HepG2 (cell line): ENCODE data around the gene EEF1A2. TPM values are rescaled to one million over a fixed set of nuclear protein-coding genes. Genes with fewer than 3 reads are reported as not detected.

Source experiments
- ATAC-seq: fragments of 200-7000 bp; cut with Tn5 transposase; 3 replicates; pipeline ENCODE4 v1.9.1; 2020; ENCODE audit warnings: mild to moderate bottlenecking, moderate library complexity
- BruUV-seq: library from RNA; stranded (reverse); fragments of 400-500 nt; replicated peaks from 2 replicates; lab custom pipeline; 2021; lab: Mats Ljungman, UMichigan
- CTCF ChIA-PET: fragments of 300-600 bp; formaldehyde crosslinking; extraction: SDS; loops from one replicate; lab custom pipeline; 2021; ENCODE audit warnings: low total read pairs, inconsistent platforms, low intra/inter-chr PET ratio; lab: Yijun Ruan, JAX
- POLR2A ChIA-PET: fragments of 350-600 bp; sonication (Branson Sonifier 250); formaldehyde crosslinking; loops from one replicate; lab custom pipeline; 2020; ENCODE audit warnings: antibody characterized with exemption, inconsistent platforms; lab: Yijun Ruan, JAX
- DNase-seq: peaks from one replicate; pipeline ENCODE4 v3.0.0-alpha.2; 2015; ENCODE audit warnings: low spot score
- FAIRE-seq: peaks from 3 replicates; lab custom pipeline; 2011; peaks lifted over from hg19 to GRCh38; lab: Jason Lieb, UNC
- H2AFZ ChIP-seq: one replicate; pipeline ENCODE4 v1.6.1; 2011; ENCODE audit warnings: low read length, inconsistent platforms
- H3K27ac ChIP-seq: fragments of 300-600 bp; 3 replicates; pipeline ENCODE4 v1.8.0; 2011; ENCODE audit warnings: mixed run types, mild to moderate bottlenecking, mixed read lengths, low read length, inconsistent platforms; ENCODE audit not compliant: insufficient read depth; ENCODE audit errors: extremely low read length
- H3K27me3 ChIP-seq, 2 experiments: fragments of 200-600 bp in 1 of 2; 2 replicates in 1 of 2; 3 replicates in 1 of 2; pipeline versions ENCODE4 v1.6.0 to v1.8.0; 2011; ENCODE audit warnings: low read length in 2 of 2, mild to moderate bottlenecking in 2 of 2, moderate library complexity in 2 of 2, inconsistent platforms in 1 of 2; ENCODE audit not compliant: insufficient read depth in 2 of 2, control insufficient read depth in 1 of 2
- H3K36me3 ChIP-seq, 2 experiments: fragments of 200-600 bp in 1 of 2; replicated peaks in 1 of 2; 2 replicates in 1 of 2; 3 replicates in 1 of 2; pipeline versions ENCODE4 v1.5.1 to v1.8.0; 2011; ENCODE audit warnings: low read length in 2 of 2, inconsistent platforms in 1 of 2; ENCODE audit not compliant: insufficient read depth in 2 of 2, control insufficient read depth in 1 of 2
- H3K4me1 ChIP-seq: 2 replicates; pipeline ENCODE4 v1.5.1; 2012; ENCODE audit warnings: low read length, inconsistent platforms; ENCODE audit not compliant: insufficient read depth
- H3K4me2 ChIP-seq: 2 replicates; pipeline ENCODE4 v1.6.0; 2011; ENCODE audit warnings: low read depth, low read length, inconsistent platforms
- H3K4me3 ChIP-seq, 3 experiments: fragments of 200-600 bp in 1 of 3; sonication (generic), shearing (Covaris generic) in 1 of 3; replicated peaks in 1 of 3; 2 replicates each; pipeline ENCODE4 v1.5.1; 2011 to 2016; ENCODE audit warnings: low read length in 3 of 3, inconsistent platforms in 2 of 3, low read depth in 2 of 3, mild to moderate bottlenecking in 2 of 3, control low read depth in 1 of 3, mixed read lengths in 1 of 3; ENCODE audit not compliant: insufficient read depth in 1 of 3
- H3K79me2 ChIP-seq: one replicate; pipeline ENCODE4 v1.6.1; 2011; ENCODE audit warnings: low read length, inconsistent platforms; ENCODE audit not compliant: insufficient read depth
- H3K9ac ChIP-seq: 2 replicates; pipeline ENCODE4 v1.6.0; 2011; ENCODE audit warnings: mild to moderate bottlenecking, low read depth, low read length, inconsistent platforms; ENCODE audit not compliant: insufficient read depth
- H3K9me3 ChIP-seq: 2 replicates; pipeline ENCODE4 v1.5.1; 2012; ENCODE audit warnings: mild to moderate bottlenecking, low read length
- H4K20me1 ChIP-seq: 2 replicates; pipeline ENCODE4 v1.6.0; 2011; ENCODE audit warnings: inconsistent platforms, mild to moderate bottlenecking, low read length, moderate library complexity; ENCODE audit not compliant: insufficient read depth
- EZH2 ChIP-seq: conservative IDR thresholded peaks from 2 replicates; pipeline ENCODE4 v1.6.1; 2012; ENCODE audit warnings: mild to moderate bottlenecking, low read depth, low read length, moderate library complexity
- MTF1 ChIP-seq: sonication (generic); formaldehyde crosslinking; IDR thresholded peaks from 2 replicates; pipeline ENCODE4 v1.5.0; 2020; ENCODE audit warnings: missing genetic modification reagents
- PCBP1 ChIP-seq: fragments of 200-400 bp; formaldehyde crosslinking; IDR thresholded peaks from 2 replicates; pipeline ENCODE4 v1.6.1; 2017; ENCODE audit warnings: mild to moderate bottlenecking, low read depth, low read length, borderline replicate concordance
- PHF5A ChIP-seq: IDR thresholded peaks from one replicate; pipeline ENCODE4 v1.6.1; 2018; ENCODE audit warnings: low read depth, missing genetic modification reagents; ENCODE audit not compliant: unreplicated experiment
- ZNF329 ChIP-seq: sonication (generic); formaldehyde crosslinking; IDR thresholded peaks from 2 replicates; pipeline ENCODE4 v1.9.0; 2021; ENCODE audit warnings: low read depth, mild to moderate bottlenecking, missing genetic modification reagents
- ZNF546 ChIP-seq: sonication (generic); formaldehyde crosslinking; conservative IDR thresholded peaks from 2 replicates; pipeline ENCODE4 v1.8.1; 2023; ENCODE audit warnings: mild to moderate bottlenecking, missing genetic modification reagents
- WGBS: methylation state at CpG from one replicate; pipeline ENCODE4 v1.1.6; 2017; ENCODE audit warnings: low lambda C conversion rate; 5-methylcytosine and 5-hydroxymethylcytosine counted together
- in situ Hi-C: cut with HindIII; loops from 2 replicates; pipeline ENCODE4 v1.10.0; 2017; ENCODE audit warnings: low pct_unique_long_range_greater_than_20kb; ENCODE audit not compliant: extremely low pct_ligation_motif_present
- intact Hi-C: fragments of 100-400 bp; cut with micrococcal nuclease; formaldehyde crosslinking; loops from one replicate; pipeline ENCODE4 v1.10.0; 2022; ENCODE audit not compliant: unreplicated experiment
- polyA plus RNA-seq, 8 experiments: library from polyadenylated mRNA; depleted of rRNA in 3 of 8; stranded (reverse) in 7 of 8; unstranded in 1 of 8; fragments of >200 nt; fragmentation: Illumina TruSeq in 4 of 8; extraction: Trizol in 4 of 8; gene quantifications; 2 replicates each; pipeline versions ENCODE4 v1.2.1 to v1.2.3, GENCODE V29; 2011 to 2016; ENCODE audit warnings: low read depth in 4 of 8, missing spikeins in 1 of 8, mixed read lengths in 1 of 8; ENCODE audit not compliant: insufficient read depth in 1 of 8
- total RNA-seq, 5 experiments: library from RNA; depleted of rRNA; stranded (reverse); fragments of >200 nt; fragmentation: Illumina TruSeq; extraction: Trizol; gene quantifications; 2 replicates each; pipeline ENCODE4 v1.2.3, GENCODE V29; 2016; ENCODE audit warnings: low read depth in 1 of 5

Gene EEF1A2
- total and polyA plus RNA-seq, 2 of the 13 experiments (the other 11 are each of a cell fraction or from before 2014, with no cell fraction given), result 0.44 to 0.87 TPM

- H3K79me2 ChIP-seq, result no peaks in the 10 kb centered on the region
- FAIRE-seq (no peak), ATAC-seq (no peak), DNase-seq (no peak)
- H4K20me1 ChIP-seq, result no peaks in the 10 kb centered on the region; the same call in 1 of the 2 replicates
- H2AFZ ChIP-seq, result no peak overlapping the region
- H3K36me3 ChIP-seq, result no peaks in the 10 kb centered on the region
- H3K9me3 ChIP-seq, result no peaks in the 10 kb centered on the region
- WGBS, result 8% methylated on average over 10 of the region's 14 CpGs
- POLR2A ChIA-PET, result no interaction called here
- H3K4me3 ChIP-seq, result no peak overlapping the region
- no TSS peak for BruUV-seq
- in situ Hi-C loops (no loop called here), intact Hi-C loops (no loop called here)
- no peak overlapping the region for H3K9ac ChIP-seq
- TF ChIP-seq EZH2 (peak; percentile 43; the same call in 1 of the 2 replicates), ZNF329 (CRISPR knock-in tag) (no peak)
- no peak overlapping the region for H3K4me2 ChIP-seq
- H3K27ac ChIP-seq, result no peak overlapping the region
- CTCF ChIA-PET, result no interaction called here
- H3K27me3 ChIP-seq, result peaks cover 25 to 67% of the 10 kb centered on the region in 2 experiments
- peaks cover 18% of the 10 kb centered on the region for H3K4me1 ChIP-seq
These were observed 11.6 kb downstream of the EEF1A2 start for GRCh38 chr20:63487116-63487764.

DNA sequence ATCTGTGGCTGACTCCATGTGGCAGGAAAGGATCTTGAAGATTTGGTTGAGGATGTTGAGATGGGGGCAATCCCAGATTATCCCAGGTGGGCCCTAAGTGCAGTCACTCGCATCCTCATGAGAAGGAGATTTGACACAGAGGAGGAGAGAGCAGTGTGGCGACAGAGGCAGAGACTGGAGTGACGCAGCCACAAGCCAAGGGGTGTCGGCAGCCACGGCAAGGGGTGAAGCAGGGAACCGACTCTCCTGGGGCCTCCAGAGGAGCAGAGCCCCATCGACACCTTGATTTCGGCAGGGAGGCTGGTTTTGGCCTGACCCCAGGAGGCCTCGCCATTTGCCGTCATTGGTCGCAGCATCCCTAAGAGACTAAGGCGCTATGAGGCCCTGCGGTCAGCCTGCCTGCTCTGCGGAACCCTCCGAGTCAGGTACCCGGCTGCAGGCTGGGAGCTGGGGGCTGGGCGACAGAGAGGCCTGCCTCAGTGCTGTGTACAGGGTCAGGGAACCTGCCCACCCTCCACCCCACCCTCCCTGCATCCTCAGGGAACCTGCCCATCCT, 12.5 kb downstream of the EEF1A2 start:
- no peaks in the 10 kb centered on the region for H3K9me3 ChIP-seq
- DNase-seq, result no peak
- ChIA-PET CTCF (no interaction called here), POLR2A (no interaction called here)
- peaks cover 30 to 75% of the 10 kb centered on the region in 2 experiments for H3K27me3 ChIP-seq
- H2AFZ ChIP-seq, result no peak overlapping the region
- TF ChIP-seq PHF5A (no peak), MTF1 (CRISPR knock-in tag) (no peak), ZNF546 (CRISPR knock-in tag) (no peak), PCBP1 (no peak)
- no TSS peak for BruUV-seq
- peaks cover 2% of the 10 kb centered on the region; the same call in 1 of the 2 replicates for H4K20me1 ChIP-seq
- 49% methylated on average over 13 of the region's 17 CpGs for WGBS
- intact Hi-C loops, result no loop called here
- no peaks in the 10 kb centered on the region for H3K79me2 ChIP-seq
- no peak for ATAC-seq
- H3K36me3 ChIP-seq, result no peaks in the 10 kb centered on the region
- in situ Hi-C loops, result no loop called here
- H3K4me1 ChIP-seq, result peaks cover 18% of the 10 kb centered on the region
- H3K4me3 ChIP-seq, result no peak overlapping the region
- no peak overlapping the region for H3K27ac ChIP-seq
- no peak overlapping the region for H3K4me2 ChIP-seq
- H3K9ac ChIP-seq, result no peak overlapping the region
- no peak for FAIRE-seq
